GM19372 (cell line): ENCODE data around the gene SCYL3.
"Not testable (repeated sequence)": the region's sequence is repeated elsewhere in the genome, so short reads cannot be mapped to it uniquely, and the experiment has no call there.

ENCODE experiments used
- ATAC-seq: cut with Tn5 transposase; IDR thresholded peaks from one replicate; pipeline ENCODE4 v1.9.1; 2021; ENCODE audit warnings: mild to moderate bottlenecking, low read depth, moderate library complexity; ENCODE audit not compliant: unreplicated experiment

Gene SCYL3, protein sequence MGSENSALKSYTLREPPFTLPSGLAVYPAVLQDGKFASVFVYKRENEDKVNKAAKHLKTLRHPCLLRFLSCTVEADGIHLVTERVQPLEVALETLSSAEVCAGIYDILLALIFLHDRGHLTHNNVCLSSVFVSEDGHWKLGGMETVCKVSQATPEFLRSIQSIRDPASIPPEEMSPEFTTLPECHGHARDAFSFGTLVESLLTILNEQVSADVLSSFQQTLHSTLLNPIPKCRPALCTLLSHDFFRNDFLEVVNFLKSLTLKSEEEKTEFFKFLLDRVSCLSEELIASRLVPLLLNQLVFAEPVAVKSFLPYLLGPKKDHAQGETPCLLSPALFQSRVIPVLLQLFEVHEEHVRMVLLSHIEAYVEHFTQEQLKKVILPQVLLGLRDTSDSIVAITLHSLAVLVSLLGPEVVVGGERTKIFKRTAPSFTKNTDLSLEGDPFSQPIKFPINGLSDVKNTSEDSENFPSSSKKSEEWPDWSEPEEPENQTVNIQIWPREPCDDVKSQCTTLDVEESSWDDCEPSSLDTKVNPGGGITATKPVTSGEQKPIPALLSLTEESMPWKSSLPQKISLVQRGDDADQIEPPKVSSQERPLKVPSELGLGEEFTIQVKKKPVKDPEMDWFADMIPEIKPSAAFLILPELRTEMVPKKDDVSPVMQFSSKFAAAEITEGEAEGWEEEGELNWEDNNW

DNA sequence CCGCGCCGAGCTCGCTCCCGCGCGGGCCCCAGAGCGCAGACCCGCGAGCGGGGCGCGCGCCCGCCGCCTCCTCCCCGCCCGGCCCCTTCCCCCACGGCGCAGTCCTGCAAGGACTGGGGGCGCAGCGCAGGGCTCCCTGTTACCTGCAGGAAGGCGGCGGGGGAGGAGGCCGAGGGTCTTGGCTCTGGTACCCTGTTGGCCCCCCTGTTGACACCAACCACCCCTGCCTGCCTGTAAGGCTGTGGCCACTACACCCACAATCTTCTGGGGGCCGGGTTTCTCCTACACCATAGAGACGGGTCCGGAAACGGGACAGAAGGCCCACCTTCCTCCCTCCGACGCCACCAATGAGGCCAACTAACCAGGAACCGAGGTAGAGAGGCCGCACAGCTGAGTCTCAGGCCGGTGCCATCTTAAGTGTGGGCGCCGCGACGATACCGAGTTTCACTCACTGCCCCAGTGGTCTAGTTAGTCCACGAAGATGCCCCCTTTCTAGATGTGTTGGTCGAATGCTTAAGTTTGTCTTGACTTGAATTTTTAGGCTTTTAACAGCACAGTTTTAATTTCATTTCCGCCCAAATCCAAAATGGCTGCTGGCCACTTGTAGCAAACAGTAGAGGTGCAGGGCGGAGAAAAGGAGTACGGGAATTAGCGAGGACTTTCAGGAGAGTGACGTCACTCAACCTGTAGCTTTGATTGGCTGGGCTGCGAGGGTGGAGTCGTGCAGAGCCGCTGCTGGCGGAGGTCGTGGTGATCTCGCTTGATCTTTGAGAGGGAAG, at the start of gene SCYL3:
TSS of gene SCYL3 (minus strand) at position 252 of the 779 bp plus-strand sequence. CDS start 5,056 bp downstream, outside the sequence.
- peak; percentile 75 for ATAC-seq

DNA sequence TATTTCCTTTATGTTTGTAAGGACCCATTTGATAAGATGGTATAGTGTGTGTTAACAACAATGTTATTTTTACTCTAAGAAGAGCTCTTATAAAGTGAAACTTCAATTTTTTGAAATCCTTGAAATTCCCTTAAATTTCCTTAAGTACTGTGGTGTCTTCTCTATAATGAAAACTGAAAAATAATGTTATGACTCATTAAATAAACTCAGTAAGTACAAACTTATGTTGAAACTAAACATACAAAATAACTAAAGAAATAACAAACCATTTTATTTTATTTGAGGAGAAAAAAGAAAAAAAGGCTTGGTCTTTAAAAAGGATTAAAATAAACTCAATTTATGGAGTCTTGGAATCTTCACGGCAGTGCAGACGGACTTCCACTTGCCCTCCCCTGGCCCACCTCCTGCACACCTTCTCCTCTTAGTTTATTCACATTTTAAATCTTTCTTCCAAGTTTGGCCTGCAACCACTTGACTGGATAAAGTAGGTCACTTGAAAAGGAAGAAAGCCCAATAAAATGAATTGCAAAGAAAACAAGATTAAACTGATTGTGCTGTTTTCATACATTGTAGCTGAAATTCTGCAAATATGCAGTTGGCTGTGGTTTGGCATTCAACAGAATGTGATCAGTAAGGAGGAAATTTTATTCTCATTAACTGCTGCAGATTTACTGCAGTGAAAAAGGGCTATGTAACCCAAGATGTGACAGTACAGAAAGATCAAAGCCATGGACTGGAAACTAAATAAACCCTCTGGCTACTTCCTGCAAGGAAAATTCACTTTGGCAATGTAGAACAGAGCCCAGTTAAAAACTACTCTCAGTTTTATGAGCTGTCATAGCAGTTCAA, 48.5 kb upstream of the SCYL3 start:
- no peak for ATAC-seq

DNA sequence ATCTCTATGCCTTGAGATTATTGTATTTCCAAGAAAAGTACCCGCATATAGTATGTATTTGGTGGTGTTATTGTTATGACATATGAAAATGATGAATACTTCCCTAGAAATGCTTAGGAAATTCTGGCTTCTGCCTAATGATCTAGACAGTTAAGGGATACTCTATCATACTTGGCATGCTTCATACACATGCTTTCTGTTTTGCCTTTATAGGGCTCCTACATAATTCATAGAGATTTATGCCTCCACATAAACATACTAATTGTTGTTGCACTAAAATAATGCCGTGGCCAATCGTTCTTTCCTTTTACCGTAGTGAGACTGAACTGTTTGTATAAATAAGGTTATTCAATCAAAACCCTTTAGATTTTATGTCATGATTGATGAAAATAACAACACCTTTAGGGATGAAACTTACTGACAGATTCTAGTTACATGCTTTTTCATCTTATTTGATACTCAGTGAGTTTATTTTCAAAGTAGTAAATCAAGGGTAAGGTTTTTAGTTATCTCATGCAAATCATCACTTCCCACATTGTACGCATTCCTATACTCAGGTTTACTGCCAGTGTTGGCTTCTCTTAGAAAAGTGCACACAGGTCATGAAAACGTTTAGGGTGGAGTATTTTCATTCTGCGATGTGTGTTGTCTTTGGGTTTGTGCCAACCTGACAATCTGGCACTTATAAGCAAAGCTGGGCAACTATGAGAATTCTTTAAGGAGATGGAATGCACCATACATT, 40.5 kb upstream of the SCYL3 start:
- no peak for ATAC-seq

DNA sequence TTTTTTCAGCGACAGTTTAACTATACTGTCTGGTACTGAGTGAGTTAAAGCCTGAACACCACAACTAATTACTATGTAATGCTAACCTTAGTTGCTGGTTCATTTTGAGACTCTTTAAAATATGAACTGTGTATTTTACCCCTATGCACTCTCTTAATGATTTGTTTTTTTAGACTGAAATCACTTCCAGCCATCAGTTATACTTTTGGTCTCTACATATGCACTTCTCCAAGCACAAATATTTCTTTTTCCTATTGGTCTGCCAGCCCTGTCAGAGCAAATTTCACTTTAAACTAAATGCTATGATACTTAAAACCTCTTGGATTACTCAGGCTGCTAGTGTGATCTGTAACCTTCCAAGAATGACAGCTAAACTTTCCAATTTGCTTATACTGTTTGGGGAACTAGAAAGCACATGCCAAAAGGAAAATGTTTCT, 38.1 kb upstream of the SCYL3 start:
- no peak for ATAC-seq

DNA sequence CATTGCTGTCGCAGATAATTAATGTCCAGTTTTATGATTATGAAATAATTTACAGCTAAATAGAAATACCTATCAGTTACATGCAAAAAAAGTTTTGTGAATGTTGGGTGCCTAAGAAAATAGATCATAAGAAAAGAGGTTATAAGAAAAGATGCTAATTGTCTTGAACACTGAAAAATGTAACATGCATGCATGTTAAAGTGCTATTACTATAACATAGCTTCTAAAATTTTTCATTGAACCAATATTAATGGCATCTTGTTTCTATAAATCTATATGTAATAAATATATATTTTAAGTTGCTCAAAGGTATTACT, 35.5 kb upstream of the SCYL3 start:
- no peak for ATAC-seq

DNA sequence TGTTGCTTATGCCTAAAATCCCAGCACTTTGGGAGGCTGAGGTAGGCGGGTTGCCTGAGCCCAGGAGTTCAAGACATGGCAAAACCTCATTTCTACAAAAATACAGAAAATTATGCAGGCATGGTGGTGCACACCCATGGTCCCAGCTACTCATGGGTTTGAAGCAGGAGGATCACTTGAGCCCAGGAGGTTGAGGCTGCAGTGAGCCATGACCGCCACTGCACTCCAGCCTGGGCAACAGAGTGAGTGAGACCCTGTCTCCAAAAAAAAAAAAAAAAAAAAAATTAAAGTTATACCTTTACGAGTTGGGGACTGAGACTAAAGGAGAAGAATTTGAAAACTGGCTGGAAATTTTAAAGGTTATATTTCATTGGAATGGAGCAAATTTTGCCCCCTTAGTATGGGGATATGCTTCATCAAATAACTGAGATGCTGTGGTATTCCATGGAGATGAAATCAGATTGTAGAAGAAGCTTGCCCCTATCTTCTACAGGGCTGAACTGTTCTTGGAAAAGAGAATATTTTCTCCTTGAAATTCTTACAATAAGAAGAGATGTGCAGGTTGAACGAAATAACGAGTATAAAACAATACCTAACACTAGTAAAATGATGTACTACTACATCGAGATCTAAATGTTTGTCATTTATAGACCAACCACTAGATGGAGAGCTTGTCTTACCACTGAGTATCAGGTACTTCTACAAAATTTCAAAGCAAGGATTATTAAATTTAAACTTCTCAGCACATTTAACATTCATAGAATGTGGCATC, 34.9 kb upstream of the SCYL3 start:
- ATAC-seq, result no peak

DNA sequence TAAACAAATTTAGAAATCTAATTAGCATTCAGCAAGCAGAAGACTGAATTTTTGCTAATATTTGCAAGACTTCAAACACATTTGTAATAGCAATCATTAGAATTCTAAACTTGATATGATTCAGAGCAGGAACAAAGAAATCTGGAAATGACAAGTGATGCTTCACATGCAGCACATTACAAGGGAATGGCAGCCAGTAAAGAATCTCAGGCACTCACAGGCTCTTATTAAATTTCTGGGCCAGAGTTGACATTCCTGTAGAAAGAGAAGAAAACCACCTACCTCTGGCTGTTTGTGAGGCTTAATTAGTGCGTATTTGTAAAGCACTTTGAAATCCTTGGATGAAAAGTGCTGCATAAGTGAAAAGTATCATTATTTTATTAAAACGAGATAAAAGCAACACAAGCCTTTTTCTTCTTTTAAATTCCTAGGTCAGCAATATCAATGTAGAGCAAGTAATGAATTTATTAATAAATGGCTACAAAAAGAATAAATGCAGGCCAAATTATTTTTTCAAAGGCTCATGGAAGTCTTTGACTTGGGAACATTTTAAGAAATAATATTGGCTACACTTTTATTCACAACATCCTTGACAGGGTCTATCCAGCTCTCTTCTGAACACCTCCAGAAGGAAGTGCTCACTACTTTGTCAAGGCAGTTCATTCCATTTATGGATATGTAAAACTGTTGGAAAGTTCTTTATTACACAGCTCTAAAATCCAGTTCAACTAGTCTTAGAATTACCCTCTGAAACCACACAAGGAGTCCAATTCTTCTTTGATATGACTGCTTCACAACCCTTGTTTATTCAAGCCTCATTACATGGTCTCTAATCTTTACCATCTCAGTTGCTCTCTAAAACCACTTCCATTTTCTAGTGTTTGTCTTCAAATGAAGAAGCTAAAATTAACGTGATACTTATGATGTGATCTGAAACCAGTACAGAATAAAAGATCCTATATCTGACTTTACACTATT, 32.1 kb upstream of the SCYL3 start:
- ATAC-seq, result no peak

DNA sequence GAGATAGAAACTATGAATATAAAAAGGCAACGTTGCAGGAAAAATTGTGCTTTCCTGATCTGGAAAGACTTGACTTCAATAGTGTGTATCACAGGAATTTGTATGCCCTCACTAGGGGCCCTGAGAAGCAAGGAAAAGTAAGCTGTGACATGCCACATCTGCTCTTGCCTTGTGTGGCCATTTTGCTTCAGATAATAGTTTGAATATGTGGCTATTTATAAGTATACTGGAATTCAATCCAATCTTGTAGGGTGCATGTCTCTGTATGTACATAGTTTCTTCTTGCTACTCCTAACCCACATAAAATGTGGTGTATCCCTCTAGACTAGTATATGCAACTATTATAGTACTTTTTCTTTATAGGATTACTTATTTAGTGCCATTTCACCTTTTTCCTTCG, 31.1 kb upstream of the SCYL3 start:
- ATAC-seq, result no peak

DNA sequence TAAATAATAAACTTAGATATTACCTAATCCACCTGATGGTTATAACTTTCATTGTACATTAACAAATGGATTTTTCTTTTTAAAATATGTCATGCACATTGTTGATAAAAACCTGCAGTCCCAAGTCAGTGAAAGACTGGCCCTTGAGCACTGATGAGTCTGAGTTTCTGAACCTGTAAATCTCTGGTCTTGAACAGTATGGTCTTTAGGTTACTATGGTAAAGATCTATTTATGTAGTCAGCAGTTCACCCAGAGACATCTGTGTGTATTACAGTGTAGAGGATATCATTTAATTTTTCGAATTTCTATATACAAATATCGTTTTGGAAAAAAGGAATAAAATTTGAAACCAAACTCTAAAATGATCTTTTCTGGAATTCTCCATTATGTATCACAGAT, 30.4 kb upstream of the SCYL3 start:
- ATAC-seq, result no peak

DNA sequence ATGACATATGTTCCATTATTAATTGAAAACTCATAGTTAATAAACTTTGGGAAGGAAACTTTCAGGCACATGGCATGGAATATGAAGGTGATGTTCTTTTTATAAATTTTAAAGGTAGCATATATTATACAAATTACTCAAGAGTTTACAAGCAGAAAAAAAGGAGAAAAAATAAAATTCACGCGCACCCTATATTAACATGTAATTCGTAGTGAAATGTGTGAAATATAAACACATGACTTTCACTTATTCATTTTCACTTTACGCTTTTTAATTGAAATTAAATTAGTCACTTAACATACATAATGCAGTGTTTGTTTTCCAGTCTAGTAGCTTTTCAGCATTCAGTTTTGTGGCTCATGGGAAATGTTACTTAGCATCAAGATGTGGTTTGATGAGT, 27.4 kb upstream of the SCYL3 start:
- ATAC-seq, result no peak

DNA sequence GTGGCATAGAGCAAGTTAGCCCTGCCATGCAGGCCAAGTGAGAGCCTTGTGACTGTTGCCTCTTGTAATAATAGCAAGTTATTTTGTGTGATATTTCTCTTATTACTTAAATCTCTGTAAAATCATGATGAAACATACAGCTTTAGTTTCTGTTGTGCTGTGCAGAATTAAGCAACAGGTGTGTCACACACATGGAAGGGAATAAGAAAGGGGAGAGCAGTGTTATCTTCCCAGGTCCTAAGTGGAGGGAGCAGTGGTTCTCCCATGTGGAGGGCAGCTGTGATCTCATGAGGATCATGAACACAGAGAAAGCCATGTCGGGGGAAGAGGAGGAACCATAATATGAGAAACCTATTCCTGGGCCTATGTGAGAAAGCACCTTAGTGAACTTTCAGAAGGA, 25.2 kb upstream of the SCYL3 start:
- ATAC-seq, result no peak

DNA sequence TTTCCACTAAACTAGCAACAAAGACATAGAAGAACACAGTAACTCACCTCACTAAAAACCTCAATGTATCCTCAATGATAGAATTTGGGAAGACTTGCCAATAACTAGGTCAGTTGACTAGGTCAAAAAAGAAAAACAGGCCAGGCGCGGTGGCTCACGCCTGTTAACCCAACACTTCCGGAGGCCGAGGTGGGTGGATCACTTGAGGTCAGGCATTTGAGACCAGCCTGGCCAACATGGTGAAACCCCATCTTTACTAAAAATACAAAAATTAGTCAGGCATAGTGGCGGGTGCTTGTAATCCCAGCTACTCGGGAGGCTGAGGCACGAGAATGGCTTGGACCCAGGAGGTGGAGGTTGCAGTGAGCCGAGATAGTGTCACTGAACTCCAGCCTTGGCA, 24.5 kb upstream of the SCYL3 start:
- not testable (repeated sequence) for ATAC-seq

DNA sequence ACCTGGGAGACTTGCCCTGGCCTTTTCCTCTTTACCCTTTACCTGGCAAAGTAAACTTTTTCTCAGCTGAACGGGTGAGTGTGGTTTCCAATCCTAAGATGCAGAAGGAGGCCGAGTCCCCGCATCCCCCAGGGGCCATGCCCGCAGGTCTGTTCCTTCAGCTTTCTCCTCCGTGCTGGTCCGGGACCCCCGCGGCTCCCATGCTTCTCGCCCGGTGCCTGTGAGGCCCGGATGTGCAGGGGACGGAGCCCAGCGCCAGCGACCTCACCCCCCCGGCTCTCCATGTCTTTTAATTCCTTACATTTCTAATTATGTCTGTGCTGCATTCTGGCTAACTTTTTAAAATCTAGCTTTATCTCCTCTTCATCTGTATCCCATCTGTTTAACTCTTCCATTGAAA, 21.5 kb upstream of the SCYL3 start:
- ATAC-seq, result no peak

DNA sequence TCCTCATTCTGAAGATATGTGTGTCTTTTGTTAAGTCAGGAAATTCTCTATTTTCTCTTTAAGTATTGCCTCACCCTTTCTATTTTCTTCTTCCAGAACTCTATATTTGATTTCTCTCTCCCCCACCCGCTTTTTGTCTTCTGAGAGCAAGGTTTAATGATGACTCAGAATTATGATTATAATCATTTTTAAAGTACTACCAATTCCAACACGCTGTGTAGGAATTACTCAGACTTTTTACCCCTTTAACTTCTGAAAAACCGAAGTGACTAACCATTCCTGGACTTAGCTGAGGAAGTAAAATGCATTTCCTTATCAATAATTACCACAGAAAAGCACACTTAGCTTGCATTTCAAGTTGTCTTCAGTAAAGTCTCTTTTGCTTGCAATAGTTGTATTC, 20.8 kb upstream of the SCYL3 start:
- no peak for ATAC-seq

DNA sequence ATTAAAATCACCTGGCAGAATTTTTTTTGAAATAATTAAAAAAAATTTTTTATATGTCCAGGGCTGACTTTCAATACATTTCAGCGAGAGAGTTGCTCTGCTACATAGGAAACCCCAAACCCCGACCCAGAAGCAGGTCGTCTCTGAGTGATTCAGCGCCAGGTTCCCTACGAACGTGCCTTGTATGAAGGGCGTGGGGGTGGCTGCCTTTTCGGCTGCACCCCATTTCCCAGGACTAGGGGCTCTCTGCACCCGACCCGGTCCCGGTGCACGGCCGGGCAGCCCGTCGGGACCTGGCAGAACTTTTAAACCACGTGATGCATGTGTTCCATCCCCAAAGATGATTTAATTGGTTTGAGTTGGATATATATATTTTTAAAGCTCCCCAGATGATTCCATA, 15.8 kb upstream of the SCYL3 start:
- ATAC-seq, result no peak

DNA sequence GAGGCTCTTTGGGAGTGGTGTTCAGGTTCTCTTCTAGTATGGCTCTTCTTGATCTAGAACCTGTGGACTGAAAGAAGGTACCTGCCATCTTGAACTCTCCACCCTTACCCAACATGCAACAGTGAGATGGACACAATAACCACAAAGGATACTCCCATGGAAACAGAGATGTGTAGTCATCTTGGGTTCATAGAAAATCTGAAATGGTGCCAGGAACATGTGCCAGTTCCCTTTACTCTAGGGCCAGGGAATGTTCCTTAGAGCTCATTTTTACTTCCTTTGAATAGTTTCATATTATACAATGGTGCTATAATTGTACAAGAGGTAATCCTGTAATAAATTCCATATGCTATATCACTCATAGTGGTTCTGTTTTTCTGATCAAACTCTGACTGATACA, 13.2 kb upstream of the SCYL3 start:
- no peak for ATAC-seq

DNA sequence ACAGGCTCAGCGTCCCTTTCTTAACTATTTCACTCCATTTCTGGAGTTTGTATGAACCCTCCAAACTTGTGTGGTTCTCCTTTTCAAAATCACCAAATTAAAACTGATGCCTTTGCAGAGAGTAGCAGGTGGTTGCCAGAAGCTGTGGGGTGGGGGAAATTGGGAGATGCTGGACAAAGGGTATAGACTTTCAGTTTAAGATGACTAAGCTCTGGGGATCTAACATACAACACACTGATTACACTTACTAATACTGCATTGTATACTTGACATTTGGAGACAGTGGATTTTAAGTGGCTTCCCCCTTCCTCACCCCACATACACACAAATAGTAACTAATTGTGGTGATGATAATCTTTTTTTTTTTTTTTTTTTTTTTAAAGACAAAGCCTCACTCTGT, 11.1 kb upstream of the SCYL3 start:
- no peak for ATAC-seq

DNA sequence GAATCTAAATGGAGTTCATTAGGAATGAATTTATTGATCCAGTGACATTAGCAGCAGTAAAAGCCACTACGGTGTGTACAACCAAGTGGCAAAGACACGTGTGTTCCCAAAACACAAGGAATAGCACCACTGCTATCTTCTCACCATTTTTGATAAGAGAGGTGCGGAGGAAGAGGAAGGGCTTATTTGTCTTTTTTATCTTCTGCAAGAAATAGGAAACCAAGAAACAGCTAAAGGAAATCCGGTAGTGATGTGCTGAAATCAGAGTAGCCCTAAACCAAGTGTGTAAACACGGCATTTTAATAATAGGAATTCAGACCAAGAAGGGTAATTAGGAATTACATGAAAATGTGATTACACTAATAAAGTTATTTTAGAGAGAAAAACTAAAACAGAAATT, 9.1 kb upstream of the SCYL3 start:
- ATAC-seq, result no peak
